ENCODE measurements around the gene SLC9A1.
"Not testable (repeated sequence)": the region's sequence is repeated elsewhere in the genome, so short reads cannot be mapped to it uniquely, and the experiment has no call there.

SLC9A1 gene

GRCh38 chr1:27135541-27136235, 19.2 kb downstream of the SLC9A1 start:
- no peak for FAIRE-seq

GRCh38 chr1:27133991-27134390, 20.9 kb downstream of the SLC9A1 start:
- FAIRE-seq (no peak), DNase-seq (ENCODE audit: low spot score) (no peak)

More at GRCh38 chr1:27135541-27136235, 19.2 kb downstream of the SLC9A1 start:
- DNase-seq (ENCODE audit: low spot score) = no peak

GRCh38 chr1:27133158-27133557, 21.8 kb downstream of the SLC9A1 start:
- FAIRE-seq (no peak), DNase-seq (ENCODE audit: low spot score) (no peak)

- FAIRE-seq (no peak), DNase-seq (ENCODE audit: low spot score) (no peak)
Measured at GRCh38 chr1:27132624-27133023, 22.3 kb downstream of the SLC9A1 start.

GRCh38 chr1:27132147-27132546, 22.8 kb downstream of the SLC9A1 start:
- no peak for FAIRE-seq
- no peak for DNase-seq (ENCODE audit: low spot score)

- no peak for DNase-seq (ENCODE audit: low spot score)
- FAIRE-seq = no peak
Measured at GRCh38 chr1:27130798-27131197, 24.1 kb downstream of the SLC9A1 start.

GRCh38 chr1:27129225-27129624, 25.7 kb downstream of the SLC9A1 start:
- DNase-seq (ENCODE audit: low spot score) (no peak), FAIRE-seq (no peak)

GRCh38 chr1:27127419-27127818, 27.5 kb downstream of the SLC9A1 start:
- no peak for FAIRE-seq
- DNase-seq (ENCODE audit: low spot score) = no peak

GRCh38 chr1:27126391-27126790, 28.5 kb downstream of the SLC9A1 start:
- FAIRE-seq = no peak

GRCh38 chr1:27125125-27125524, 29.8 kb downstream of the SLC9A1 start:
- FAIRE-seq; DNase-seq (ENCODE audit: low spot score): not testable (repeated sequence)

More at GRCh38 chr1:27126391-27126790, 28.5 kb downstream of the SLC9A1 start:
- no peak for DNase-seq (ENCODE audit: low spot score)

GRCh38 chr1:27124405-27124804, 30.5 kb downstream of the SLC9A1 start:
- no peak for FAIRE-seq
- DNase-seq (ENCODE audit: low spot score) = no peak

GRCh38 chr1:27122652-27123051, 32.3 kb downstream of the SLC9A1 start:
- DNase-seq (ENCODE audit: low spot score) (peak; percentile 70), FAIRE-seq (peak; percentile 88)

GRCh38 chr1:27120854-27121253, 34.1 kb downstream of the SLC9A1 start:
- no peak for FAIRE-seq
- DNase-seq (ENCODE audit: low spot score) = no peak

- DNase-seq (ENCODE audit: low spot score) = no peak
- no peak for FAIRE-seq
Measured at GRCh38 chr1:27118440-27118689, 36.6 kb downstream of the SLC9A1 start.

GRCh38 chr1:27117733-27118439, 37.0 kb downstream of the SLC9A1 start:
- DNase-seq (ENCODE audit: low spot score) (no peak), FAIRE-seq (no peak)

GRCh38 chr1:27116697-27117096, 38.2 kb downstream of the SLC9A1 start:
- DNase-seq (ENCODE audit: low spot score) = no peak
- no peak for FAIRE-seq

- no peak for FAIRE-seq
- DNase-seq (ENCODE audit: low spot score) = no peak
Measured at GRCh38 chr1:27116232-27116631, 38.7 kb downstream of the SLC9A1 start.

GRCh38 chr1:27114546-27114945, 40.4 kb downstream of the SLC9A1 start:
- DNase-seq (ENCODE audit: low spot score) = no peak
- FAIRE-seq = no peak

- no peak for DNase-seq (ENCODE audit: low spot score)
- no peak for FAIRE-seq
Measured at GRCh38 chr1:27113861-27114260, 41.1 kb downstream of the SLC9A1 start.

- peak; percentile 96 for FAIRE-seq
- DNase-seq (ENCODE audit: low spot score) = peak; percentile 99
Measured at GRCh38 chr1:27111626-27112573, 43.0 kb downstream of the SLC9A1 start.

- no peak for FAIRE-seq
- DNase-seq (ENCODE audit: low spot score) = no peak
Measured at GRCh38 chr1:27109103-27109822, 45.7 kb downstream of the SLC9A1 start.
